ENCODE measurements around the gene MEIS2. TPM values are rescaled to one million over a fixed set of nuclear protein-coding genes. Genes with fewer than 3 reads are reported as not detected.
"Not testable (repeated sequence)": the region's sequence is repeated elsewhere in the genome, so short reads cannot be mapped to it uniquely, and the experiment has no call there.

The MEIS2 gene
- total RNA-seq, 1 donor from 2014 or later: 40.3 TPM

- DNase-seq (ENCODE audit: low spot score): no peak
- intact Hi-C loops (cut with DNase I): no loop called here
These were observed 103.7 kb downstream of the MEIS2 start for GRCh38 chr15:36996538-36997181.

- DNase-seq (ENCODE audit: low spot score): no peak
- intact Hi-C loops (cut with DNase I): no loop called here
These were observed 104.2 kb downstream of the MEIS2 start for GRCh38 chr15:36996121-36996520.

GRCh38 chr15:36994790-36995189 lies 105.6 kb downstream of the MEIS2 start:
- intact Hi-C loops (cut with DNase I): no loop called here

GRCh38 chr15:36992454-36992853 lies 107.9 kb downstream of the MEIS2 start:
- intact Hi-C loops (cut with DNase I): no loop called here

More at GRCh38 chr15:36994790-36995189, 105.6 kb downstream of the MEIS2 start:
- no peak for DNase-seq (ENCODE audit: low spot score)

GRCh38 chr15:36988947-36989346 lies 111.4 kb downstream of the MEIS2 start:
- intact Hi-C loops (cut with DNase I): no loop called here
- no peak for DNase-seq (ENCODE audit: low spot score)

More at GRCh38 chr15:36992454-36992853, 107.9 kb downstream of the MEIS2 start:
- DNase-seq (ENCODE audit: low spot score): no peak

- DNase-seq (ENCODE audit: low spot score): no peak
- intact Hi-C loops (cut with DNase I): no loop called here
These were observed 117.9 kb downstream of the MEIS2 start for GRCh38 chr15:36982430-36982829.

GRCh38 chr15:36980281-36980680 lies 120.1 kb downstream of the MEIS2 start:
- DNase-seq (ENCODE audit: low spot score); intact Hi-C loops (cut with DNase I): not testable (repeated sequence)

GRCh38 chr15:36978625-36979024 lies 121.7 kb downstream of the MEIS2 start:
- DNase-seq (ENCODE audit: low spot score): no peak
- intact Hi-C loops (cut with DNase I): no loop called here

- intact Hi-C loops (cut with DNase I): no loop called here
- no peak for DNase-seq (ENCODE audit: low spot score)
These were observed 122.2 kb downstream of the MEIS2 start for GRCh38 chr15:36978126-36978525.

GRCh38 chr15:36977659-36978058 lies 122.7 kb downstream of the MEIS2 start:
- intact Hi-C loops (cut with DNase I): no loop called here
- DNase-seq (ENCODE audit: low spot score): no peak

GRCh38 chr15:36972704-36973103 lies 127.6 kb downstream of the MEIS2 start:
- intact Hi-C loops (cut with DNase I): no loop called here
- DNase-seq (ENCODE audit: low spot score): no peak

GRCh38 chr15:36970522-36970921 lies 129.8 kb downstream of the MEIS2 start:
- intact Hi-C loops (cut with DNase I): no loop called here

GRCh38 chr15:36967929-36968328 lies 132.4 kb downstream of the MEIS2 start:
- intact Hi-C loops (cut with DNase I): no loop called here
- DNase-seq (ENCODE audit: low spot score): no peak

More at GRCh38 chr15:36970522-36970921, 129.8 kb downstream of the MEIS2 start:
- DNase-seq (ENCODE audit: low spot score): no peak

- intact Hi-C loops (cut with DNase I): no loop called here
- DNase-seq (ENCODE audit: low spot score): no peak
These were observed 133.6 kb downstream of the MEIS2 start for GRCh38 chr15:36966708-36967107.

- intact Hi-C loops (cut with DNase I): no loop called here
- no peak for DNase-seq (ENCODE audit: low spot score)
These were observed 134.6 kb downstream of the MEIS2 start for GRCh38 chr15:36965570-36966342.

- intact Hi-C loops (cut with DNase I): no loop called here
- DNase-seq (ENCODE audit: low spot score): no peak
These were observed 135.7 kb downstream of the MEIS2 start for GRCh38 chr15:36964626-36965025.

- no peak for DNase-seq (ENCODE audit: low spot score)
- intact Hi-C loops (cut with DNase I): no loop called here
These were observed 138.4 kb downstream of the MEIS2 start for GRCh38 chr15:36961956-36962355.

- DNase-seq (ENCODE audit: low spot score): no peak
- intact Hi-C loops (cut with DNase I): no loop called here
These were observed 139.5 kb downstream of the MEIS2 start for GRCh38 chr15:36960947-36961227.

- DNase-seq (ENCODE audit: low spot score): no peak
- intact Hi-C loops (cut with DNase I): no loop called here
These were observed 140.0 kb downstream of the MEIS2 start for GRCh38 chr15:36960179-36960946.

- DNase-seq (ENCODE audit: low spot score): no peak
These were observed 140.6 kb downstream of the MEIS2 start for GRCh38 chr15:36959746-36960145.

GRCh38 chr15:36958606-36959005 lies 141.7 kb downstream of the MEIS2 start:
- DNase-seq (ENCODE audit: low spot score): no peak
- intact Hi-C loops (cut with DNase I): no loop called here

More at GRCh38 chr15:36959746-36960145, 140.6 kb downstream of the MEIS2 start:
- intact Hi-C loops (cut with DNase I): no loop called here
